H4 (cell line): ENCODE measurements around the gene ACVR2A. TPM values are rescaled to one million over a fixed set of nuclear protein-coding genes. Genes with fewer than 3 reads are reported as not detected.

Experiments used
- DNase-seq: peaks from one replicate; pipeline ENCODE4 v3.0.0-alpha.2; 2015; ENCODE audit warnings: low spot score
- total RNA-seq: library from RNA; depleted of rRNA; stranded (reverse); fragments of >200 nt; shearing (Covaris generic); gene quantifications from 2 replicates; pipeline ENCODE4 v1.2.3, GENCODE V29; 2014

Gene ACVR2A
- total RNA-seq, 1 experiment from 2014 or later, result 8.1 TPM

GRCh38 chr2:147855316-147855715, 10.5 kb downstream of the ACVR2A start:
- no peak for DNase-seq

DNA sequence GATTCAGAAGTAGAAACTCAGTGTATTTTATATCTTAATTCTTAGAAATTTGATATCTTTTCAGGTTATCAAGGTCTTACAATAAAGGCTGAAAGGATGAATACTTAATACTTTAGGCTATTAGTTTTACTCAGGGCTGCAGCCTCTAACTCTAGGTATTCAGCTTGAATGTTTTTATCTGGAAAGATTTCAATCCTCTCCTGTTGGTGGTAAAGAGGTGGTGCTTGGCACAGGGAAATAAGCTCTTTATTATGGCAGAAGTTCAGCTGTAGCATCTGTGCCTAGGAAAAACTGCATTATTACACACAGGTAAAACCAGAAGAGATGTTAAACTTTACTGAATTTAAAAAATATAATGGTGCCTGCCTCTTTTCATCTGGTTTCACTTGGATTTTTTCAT, 11.1 kb downstream of the ACVR2A start:
- DNase-seq, result no peak

DNA sequence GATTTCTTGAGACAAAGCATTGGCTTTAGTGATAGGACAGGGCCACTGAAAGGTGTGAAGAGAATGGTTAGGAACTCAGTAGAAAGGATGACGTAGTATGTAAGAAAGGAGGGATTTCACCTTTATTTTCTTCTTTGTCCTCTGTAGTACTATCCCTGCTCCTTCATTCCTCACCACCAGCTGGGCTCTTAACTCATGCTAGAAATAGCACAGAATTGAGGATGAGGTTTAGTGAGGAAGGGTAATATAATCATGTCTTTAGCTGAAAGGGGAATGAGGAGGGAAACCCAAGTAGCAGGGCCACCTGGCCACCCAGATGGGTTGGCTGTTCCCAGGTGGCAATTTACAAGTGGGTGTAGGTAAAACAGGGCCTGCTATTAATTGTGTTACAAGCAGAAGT, 15.2 kb downstream of the ACVR2A start:
- DNase-seq, result no peak

DNA sequence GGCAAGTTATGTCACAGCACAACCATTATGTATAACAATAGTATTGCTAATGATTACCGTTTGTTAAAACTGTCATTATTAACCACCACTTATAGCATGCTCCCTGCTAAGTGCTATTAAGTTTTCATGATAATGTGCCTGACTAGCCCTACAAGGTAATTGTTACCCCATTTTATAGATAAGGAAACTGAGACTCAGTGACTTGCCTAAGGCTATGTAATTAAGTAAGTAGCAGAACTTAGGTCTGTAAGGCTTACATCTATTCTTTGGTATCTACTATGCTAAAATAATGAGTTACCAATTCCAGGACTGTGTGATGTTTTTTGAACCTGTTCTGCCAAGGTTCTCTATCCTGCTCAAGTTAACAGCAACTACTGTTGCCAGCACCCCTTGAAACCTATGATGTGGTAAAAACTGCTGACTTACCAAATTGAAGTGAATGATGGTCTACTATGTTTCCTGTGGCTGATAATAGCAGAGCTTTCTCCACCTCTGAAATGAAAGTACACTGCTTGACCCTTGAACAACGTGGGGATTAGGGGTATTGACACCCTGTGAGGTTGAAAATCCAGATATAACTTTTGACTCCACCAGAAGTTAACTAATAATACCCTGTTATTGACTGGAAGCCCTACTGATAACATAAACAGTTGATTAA, 18.2 kb downstream of the ACVR2A start:
- DNase-seq, result no peak

- DNase-seq, result no peak
Measured at GRCh38 chr2:147863835-147864234, 19.0 kb downstream of the ACVR2A start.

GRCh38 chr2:147865560-147865959, 20.7 kb downstream of the ACVR2A start:
- DNase-seq, result no peak

DNA sequence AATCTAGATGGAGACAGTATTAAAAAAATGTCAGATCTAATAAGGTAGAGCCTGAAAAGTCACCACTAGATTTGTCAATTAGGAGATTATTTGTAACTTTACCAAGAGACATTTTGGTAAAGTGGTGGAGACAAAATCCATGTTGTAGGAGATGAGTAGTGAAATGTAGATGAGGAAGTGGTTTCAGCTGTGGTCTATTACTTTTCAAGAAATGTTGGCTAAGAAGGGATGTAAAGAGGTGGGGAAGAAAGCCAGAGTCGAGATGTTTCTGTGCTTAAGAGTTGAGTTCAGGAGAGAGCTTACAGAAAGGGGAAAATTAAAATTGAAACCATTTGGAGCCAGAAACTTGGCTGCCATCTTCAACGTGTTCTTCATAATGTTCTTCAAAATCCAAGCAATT, 22.2 kb downstream of the ACVR2A start:
- DNase-seq, result no peak

GRCh38 chr2:147869934-147870333, 25.1 kb downstream of the ACVR2A start:
- no peak for DNase-seq

- DNase-seq, result no peak
Measured at GRCh38 chr2:147872967-147873366, 28.1 kb downstream of the ACVR2A start.

DNA sequence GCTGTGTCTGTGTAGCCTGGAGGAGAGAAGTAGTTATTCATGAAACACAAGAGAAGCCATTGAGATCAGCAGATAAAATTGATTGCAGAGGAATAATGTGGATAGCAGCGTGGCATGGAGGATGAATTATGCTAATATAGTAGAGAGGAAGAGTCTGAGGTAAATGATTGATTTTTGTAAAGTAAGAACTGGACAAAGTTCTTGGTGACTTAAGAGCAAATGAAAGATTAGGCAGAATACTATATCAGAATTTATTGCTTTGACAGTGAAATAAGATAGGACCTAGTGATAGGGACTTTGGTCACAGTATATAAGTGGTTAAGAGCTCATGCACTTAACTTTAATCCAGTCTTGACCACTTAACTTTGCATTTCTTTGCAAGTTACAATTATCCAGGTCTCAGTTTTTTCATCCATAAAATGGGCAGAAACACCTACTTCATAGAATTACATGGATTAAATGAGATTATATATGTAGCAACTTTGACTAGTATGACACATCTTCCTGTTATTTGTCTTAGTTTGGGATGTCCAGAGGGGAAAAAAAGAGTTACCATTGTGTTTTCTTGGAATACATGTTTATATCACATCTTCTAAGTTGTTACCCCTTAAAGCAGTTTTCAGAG, 29.1 kb downstream of the ACVR2A start:
- DNase-seq, result no peak

GRCh38 chr2:147879846-147880245, 35.0 kb downstream of the ACVR2A start:
- no peak for DNase-seq

GRCh38 chr2:147882631-147883030, 37.8 kb downstream of the ACVR2A start:
- DNase-seq, result no peak

- DNase-seq, result no peak
Measured at GRCh38 chr2:147884830-147885229, 40.0 kb downstream of the ACVR2A start.

DNA sequence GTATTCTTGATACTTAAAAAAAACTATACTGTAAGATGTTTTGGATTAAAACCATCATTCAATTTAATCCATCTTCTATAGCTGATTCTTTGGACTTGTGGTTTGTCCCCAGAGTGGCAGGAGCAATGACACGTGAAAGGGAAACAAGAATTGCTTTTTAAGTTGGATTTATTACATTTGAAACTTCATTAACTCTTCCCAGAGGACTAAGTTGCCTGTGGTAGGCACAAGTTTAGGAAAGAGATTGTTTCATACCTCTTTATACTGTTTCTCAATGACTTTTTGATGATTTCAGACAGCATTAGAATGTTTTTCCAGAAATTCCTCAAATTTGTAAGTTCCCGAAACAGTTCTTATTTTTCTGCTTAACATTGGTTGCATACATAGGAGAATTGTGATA, 41.3 kb downstream of the ACVR2A start:
- no peak for DNase-seq

- DNase-seq, result no peak
Measured at GRCh38 chr2:147888680-147889079, 43.9 kb downstream of the ACVR2A start.

GRCh38 chr2:147904051-147904450, 59.2 kb downstream of the ACVR2A start:
- DNase-seq, result no peak

DNA sequence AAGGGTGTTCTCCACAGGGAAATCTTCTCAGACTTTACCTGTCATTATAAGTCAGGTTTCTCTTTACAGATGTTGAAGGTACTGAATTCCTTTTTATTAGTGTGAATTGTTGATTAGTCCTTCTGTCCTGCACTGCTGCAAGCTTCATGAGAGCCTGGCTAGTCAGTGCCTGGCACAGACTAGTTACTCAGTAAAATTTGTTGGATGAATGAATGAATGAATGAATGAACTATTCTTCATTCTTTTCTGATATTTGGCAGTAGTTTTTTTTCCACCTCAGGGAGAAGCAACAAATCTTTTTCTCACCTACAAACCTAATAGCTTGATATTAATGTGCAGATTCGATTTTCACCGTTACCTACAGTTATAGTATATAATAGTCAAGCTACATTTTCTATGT, 64.3 kb downstream of the ACVR2A start:
- DNase-seq, result no peak

- DNase-seq, result peak; percentile 56
Measured at GRCh38 chr2:147910990-147911473, 66.2 kb downstream of the ACVR2A start.

DNA sequence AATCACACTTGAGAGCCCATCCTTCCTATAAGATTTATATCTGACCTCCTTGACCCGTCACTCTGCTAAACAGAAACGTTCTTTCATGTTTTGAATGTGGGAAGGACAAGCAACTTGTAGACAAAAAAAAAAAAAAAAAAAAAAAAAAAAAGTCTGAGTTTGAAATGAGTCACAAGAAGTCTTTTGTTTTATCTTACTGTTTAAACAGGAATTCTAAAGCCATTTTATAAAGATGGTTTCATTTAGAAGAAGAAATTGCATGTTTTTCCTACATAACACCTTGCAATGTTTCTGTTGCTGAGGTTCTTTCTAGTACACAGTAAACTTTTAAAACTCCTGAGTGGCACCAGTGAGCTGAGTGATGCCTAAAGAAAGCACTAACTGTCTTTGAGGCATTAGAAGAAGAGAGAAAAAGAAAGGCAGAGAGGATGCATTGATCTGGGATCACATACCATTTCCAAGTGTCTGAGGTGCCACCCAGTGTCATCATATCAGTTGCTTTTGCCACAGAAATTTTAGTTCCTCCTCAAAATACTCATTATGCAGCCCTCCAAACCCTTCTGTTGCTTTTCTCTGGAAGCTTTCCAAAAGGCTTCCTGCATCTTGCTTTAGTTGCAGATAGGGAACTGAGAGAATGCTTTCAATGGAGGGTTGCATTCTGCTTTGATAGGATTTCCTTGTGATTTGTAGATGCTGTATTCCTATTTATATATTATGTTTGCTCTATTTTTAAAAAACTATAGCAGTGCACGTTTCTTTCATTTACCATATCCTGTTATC, 69.1 kb downstream of the ACVR2A start:
- DNase-seq, result no peak

- no peak for DNase-seq
Measured at GRCh38 chr2:147916067-147916466, 71.2 kb downstream of the ACVR2A start.

DNA sequence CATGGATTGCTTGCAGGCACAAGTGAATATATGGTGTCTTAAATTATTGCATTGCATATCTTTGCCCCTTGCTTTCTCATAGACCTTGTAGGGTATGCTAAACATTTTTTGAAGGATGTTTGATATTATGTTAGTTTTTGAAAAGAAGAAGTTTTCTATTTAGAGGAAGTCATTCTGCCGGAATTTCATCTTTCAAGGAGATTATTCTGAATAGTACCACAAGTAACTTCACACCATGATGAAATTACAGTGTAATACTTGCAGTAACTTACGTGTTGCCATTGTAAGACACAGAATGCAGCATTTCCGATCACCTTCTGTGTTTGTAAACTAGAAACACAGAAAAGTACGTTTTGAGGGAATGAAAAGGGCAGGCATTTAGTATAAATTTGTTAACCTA, 71.9 kb downstream of the ACVR2A start:
- DNase-seq, result no peak

DNA sequence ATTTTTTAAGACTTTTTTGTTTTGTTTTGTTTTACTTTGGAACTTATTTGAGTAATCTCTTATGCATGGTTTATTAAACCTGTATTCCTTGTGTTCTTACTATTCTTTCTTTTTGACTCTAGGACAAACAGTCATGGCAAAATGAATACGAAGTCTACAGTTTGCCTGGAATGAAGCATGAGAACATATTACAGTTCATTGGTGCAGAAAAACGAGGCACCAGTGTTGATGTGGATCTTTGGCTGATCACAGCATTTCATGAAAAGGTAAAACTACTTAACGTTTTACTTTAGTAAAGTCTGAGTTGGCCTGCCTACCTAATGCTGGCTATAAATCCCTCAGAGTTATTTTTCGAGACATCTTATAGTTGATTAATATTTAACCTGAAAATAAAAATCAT, 72.3 kb downstream of the ACVR2A start:
- DNase-seq, result no peak

GRCh38 chr2:147923846-147924245, 79.0 kb downstream of the ACVR2A start:
- DNase-seq, result no peak
